Thoracic aorta (tissue), 2 donors: Measurements from ENCODE around the gene TLE3. TPM values are rescaled to one million over a fixed set of nuclear protein-coding genes. Genes with fewer than 3 reads are reported as not detected.

Experiments used
- ATAC-seq: fragments of 150-250 bp; one replicate; pipeline ENCODE4 v1.8.0; 2017; ENCODE audit warnings: low read depth; ENCODE audit not compliant: insufficient number of reproducible peaks, low FRiP score
- DNase-seq: peaks from one replicate; pipeline ENCODE4 v3.0.0-alpha.2; 2020; ENCODE audit warnings: low spot score
- H3K27ac ChIP-seq, 2 donors: fragments of 200-600 bp; sonication (generic); 1 replicate in 1 of 2; 2 replicates in 1 of 2; pipeline ENCODE4 v1.5.1; 2016; ENCODE audit warnings: mild to moderate bottlenecking in 2 of 2, moderate library complexity in 2 of 2
- H3K27me3 ChIP-seq: fragments of 200-600 bp; sonication (generic); replicated peaks from 2 replicates; pipeline ENCODE4 v1.6.0; 2016; ENCODE audit warnings: mild to moderate bottlenecking; ENCODE audit not compliant: insufficient read depth
- H3K36me3 ChIP-seq: fragments of 200-600 bp; sonication (generic); one replicate; pipeline ENCODE4 v1.5.1; 2016
- H3K4me1 ChIP-seq, 2 donors: fragments of 200-600 bp; sonication (generic); 1 replicate in 1 of 2; 2 replicates in 1 of 2; pipeline versions ENCODE4 v1.5.1 to v1.6.0; 2016; ENCODE audit warnings: low read depth in 2 of 2, mild to moderate bottlenecking in 1 of 2; ENCODE audit not compliant: control insufficient read depth in 1 of 2
- H3K4me3 ChIP-seq: fragments of 200-600 bp; sonication (generic); 2 replicates; pipeline ENCODE4 v1.5.1; 2016; ENCODE audit warnings: mild to moderate bottlenecking
- H3K9me3 ChIP-seq: fragments of 200-600 bp; sonication (generic); 2 replicates; pipeline ENCODE4 v1.5.1; 2016
- total RNA-seq, 2 donors: library from RNA; depleted of rRNA; stranded (reverse); fragments of >200 nt; gene quantifications; one replicate each; pipeline versions ENCODE4 v1.1.0 to v1.2.3, GENCODE V29; 2016
- TF ChIP-seq, protein P1 (sequence below): fragments of 200-600 bp; sonication (generic); IDR thresholded peaks from one replicate; pipeline ENCODE4 v1.5.1; 2019; ENCODE audit warnings: antibody characterized with exemption

The TLE3 gene
- total RNA-seq, 2 donors from 2014 or later: 78.3 to 124 TPM

DNA sequence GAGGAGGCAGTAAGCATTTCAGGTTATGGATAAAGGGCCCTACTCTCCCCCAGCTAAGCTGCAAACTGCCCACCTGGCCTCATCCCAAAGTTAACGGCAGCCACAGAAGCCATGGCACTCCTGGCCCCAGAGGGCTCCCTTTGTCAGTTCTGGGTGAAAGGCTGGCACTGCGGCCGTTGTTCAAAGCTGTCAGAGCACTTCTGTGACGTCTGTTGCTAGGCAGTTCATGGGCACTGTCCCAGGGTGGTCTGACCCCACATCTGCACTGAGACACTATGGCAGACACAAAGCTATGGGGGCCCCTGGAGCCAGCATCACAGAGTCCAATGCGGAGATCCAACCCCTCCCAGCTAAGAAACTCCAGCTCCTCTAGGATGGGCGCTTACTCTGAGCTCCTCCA is 30.0 kb downstream of the TLE3 start:
- Histone ChIP-seq H3K27me3 (no peaks in the 10 kb centered on the region), H3K27ac (no peak overlapping the region), H3K9me3 (no peaks in the 10 kb centered on the region), H3K36me3 (peaks cover 43% of the 10 kb centered on the region), H3K4me3 (no peak overlapping the region), H3K4me1 (peaks cover 3 to 13% of the 10 kb centered on the region in 2 donors)
- DNase-seq: no peak
- TF ChIP-seq, protein P1, sequence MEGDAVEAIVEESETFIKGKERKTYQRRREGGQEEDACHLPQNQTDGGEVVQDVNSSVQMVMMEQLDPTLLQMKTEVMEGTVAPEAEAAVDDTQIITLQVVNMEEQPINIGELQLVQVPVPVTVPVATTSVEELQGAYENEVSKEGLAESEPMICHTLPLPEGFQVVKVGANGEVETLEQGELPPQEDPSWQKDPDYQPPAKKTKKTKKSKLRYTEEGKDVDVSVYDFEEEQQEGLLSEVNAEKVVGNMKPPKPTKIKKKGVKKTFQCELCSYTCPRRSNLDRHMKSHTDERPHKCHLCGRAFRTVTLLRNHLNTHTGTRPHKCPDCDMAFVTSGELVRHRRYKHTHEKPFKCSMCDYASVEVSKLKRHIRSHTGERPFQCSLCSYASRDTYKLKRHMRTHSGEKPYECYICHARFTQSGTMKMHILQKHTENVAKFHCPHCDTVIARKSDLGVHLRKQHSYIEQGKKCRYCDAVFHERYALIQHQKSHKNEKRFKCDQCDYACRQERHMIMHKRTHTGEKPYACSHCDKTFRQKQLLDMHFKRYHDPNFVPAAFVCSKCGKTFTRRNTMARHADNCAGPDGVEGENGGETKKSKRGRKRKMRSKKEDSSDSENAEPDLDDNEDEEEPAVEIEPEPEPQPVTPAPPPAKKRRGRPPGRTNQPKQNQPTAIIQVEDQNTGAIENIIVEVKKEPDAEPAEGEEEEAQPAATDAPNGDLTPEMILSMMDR: no peak
- no peak for ATAC-seq

- H3K27me3 ChIP-seq: no peaks in the 10 kb centered on the region
- no peak overlapping the region for H3K4me3 ChIP-seq
- TF ChIP-seq, protein P1: no peak
- ATAC-seq (no peak), DNase-seq (no peak)
- no peak overlapping the region for H3K27ac ChIP-seq
- peaks cover 3 to 20% of the 10 kb centered on the region in 2 donors for H3K4me1 ChIP-seq
- peaks cover 38% of the 10 kb centered on the region for H3K36me3 ChIP-seq
- no peaks in the 10 kb centered on the region for H3K9me3 ChIP-seq
Measured at GRCh38 chr15:70067011-70067410, 30.7 kb downstream of the TLE3 start.

GRCh38 chr15:70066447-70066846 is 31.3 kb downstream of the TLE3 start:
- Histone ChIP-seq H3K4me1 (peaks cover 3 to 24% of the 10 kb centered on the region in 2 donors), H3K36me3 (peaks cover 33% of the 10 kb centered on the region), H3K9me3 (no peaks in the 10 kb centered on the region), H3K27me3 (no peaks in the 10 kb centered on the region), H3K27ac (no peak overlapping the region), H3K4me3 (no peak overlapping the region)
- ATAC-seq (no peak), DNase-seq (no peak)
- TF ChIP-seq, protein P1: no peak

GRCh38 chr15:70066004-70066403 is 31.7 kb downstream of the TLE3 start:
- H3K27ac ChIP-seq: no peak overlapping the region
- H3K9me3 ChIP-seq: no peaks in the 10 kb centered on the region
- ATAC-seq (no peak), DNase-seq (no peak)
- no peak overlapping the region for H3K4me3 ChIP-seq
- no peaks in the 10 kb centered on the region for H3K27me3 ChIP-seq
- TF ChIP-seq, protein P1: no peak
- H3K4me1 ChIP-seq: peaks cover 3 to 24% of the 10 kb centered on the region in 2 donors
- H3K36me3 ChIP-seq: peaks cover 30% of the 10 kb centered on the region

- H3K4me1 ChIP-seq: peaks cover 3 to 24% of the 10 kb centered on the region in 2 donors
- DNase-seq (no peak), ATAC-seq (no peak)
- H3K9me3 ChIP-seq: no peaks in the 10 kb centered on the region
- TF ChIP-seq, protein P1: no peak
- no peaks in the 10 kb centered on the region for H3K27me3 ChIP-seq
- H3K27ac ChIP-seq: no peak overlapping the region
- H3K36me3 ChIP-seq: peaks cover 30% of the 10 kb centered on the region
- H3K4me3 ChIP-seq: no peak overlapping the region
Measured at GRCh38 chr15:70065006-70065722, 32.6 kb downstream of the TLE3 start.
